ENCODE results near the gene AGAP6.
"Not testable (repeated sequence)": the region's sequence is repeated elsewhere in the genome, so short reads cannot be mapped to it uniquely, and the experiment has no call there.

DNA sequence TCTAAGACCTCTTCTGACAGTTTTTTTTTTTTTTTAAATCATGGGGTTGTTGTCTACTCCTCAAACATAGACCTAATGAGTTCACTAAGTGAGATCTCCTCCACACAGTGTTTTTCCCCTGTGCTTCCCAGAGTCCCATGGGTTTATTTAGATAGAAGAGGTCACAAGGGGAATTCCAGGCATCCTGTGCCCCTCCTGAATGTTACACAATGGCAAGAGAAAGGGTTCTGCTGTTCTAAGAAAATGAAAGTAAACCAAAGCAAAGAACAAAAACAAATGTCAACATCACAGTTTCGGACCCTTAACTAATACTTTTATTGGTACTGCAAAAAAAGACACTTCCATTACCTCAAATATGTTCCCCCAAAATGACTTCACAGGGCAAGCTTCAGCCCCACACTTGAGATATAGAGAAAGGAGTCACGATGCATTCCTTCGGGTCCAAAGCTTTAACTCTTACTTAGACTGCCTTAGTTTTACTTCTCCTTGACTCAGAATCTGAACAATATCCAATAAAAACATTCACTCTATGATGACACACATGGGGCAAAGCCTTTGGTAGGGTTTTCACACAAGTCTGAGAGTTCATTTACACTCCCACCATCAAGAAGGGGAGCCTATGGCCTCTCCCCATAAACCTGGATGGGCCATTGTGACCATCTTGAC lies 63.9 kb downstream of the AGAP6 start:
- TF ChIP-seq, protein P1, sequence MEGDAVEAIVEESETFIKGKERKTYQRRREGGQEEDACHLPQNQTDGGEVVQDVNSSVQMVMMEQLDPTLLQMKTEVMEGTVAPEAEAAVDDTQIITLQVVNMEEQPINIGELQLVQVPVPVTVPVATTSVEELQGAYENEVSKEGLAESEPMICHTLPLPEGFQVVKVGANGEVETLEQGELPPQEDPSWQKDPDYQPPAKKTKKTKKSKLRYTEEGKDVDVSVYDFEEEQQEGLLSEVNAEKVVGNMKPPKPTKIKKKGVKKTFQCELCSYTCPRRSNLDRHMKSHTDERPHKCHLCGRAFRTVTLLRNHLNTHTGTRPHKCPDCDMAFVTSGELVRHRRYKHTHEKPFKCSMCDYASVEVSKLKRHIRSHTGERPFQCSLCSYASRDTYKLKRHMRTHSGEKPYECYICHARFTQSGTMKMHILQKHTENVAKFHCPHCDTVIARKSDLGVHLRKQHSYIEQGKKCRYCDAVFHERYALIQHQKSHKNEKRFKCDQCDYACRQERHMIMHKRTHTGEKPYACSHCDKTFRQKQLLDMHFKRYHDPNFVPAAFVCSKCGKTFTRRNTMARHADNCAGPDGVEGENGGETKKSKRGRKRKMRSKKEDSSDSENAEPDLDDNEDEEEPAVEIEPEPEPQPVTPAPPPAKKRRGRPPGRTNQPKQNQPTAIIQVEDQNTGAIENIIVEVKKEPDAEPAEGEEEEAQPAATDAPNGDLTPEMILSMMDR (IDR thresholded peaks at IDR 0.05): not testable (repeated sequence)
- TF ChIP-seq POLR2A (IDR thresholded peaks at IDR 0.05): not testable (repeated sequence)
